HG03442 (cell line): ENCODE measurements around the gene DIDO1.
"Not testable (repeated sequence)": the region's sequence is repeated elsewhere in the genome, so short reads cannot be mapped to it uniquely, and the experiment has no call there.

ENCODE experiments used
- ATAC-seq: cut with Tn5 transposase; IDR thresholded peaks from one replicate; pipeline ENCODE4 v1.9.1; 2021; ENCODE audit warnings: mild to moderate bottlenecking, moderate library complexity; ENCODE audit not compliant: unreplicated experiment

Gene DIDO1

DNA sequence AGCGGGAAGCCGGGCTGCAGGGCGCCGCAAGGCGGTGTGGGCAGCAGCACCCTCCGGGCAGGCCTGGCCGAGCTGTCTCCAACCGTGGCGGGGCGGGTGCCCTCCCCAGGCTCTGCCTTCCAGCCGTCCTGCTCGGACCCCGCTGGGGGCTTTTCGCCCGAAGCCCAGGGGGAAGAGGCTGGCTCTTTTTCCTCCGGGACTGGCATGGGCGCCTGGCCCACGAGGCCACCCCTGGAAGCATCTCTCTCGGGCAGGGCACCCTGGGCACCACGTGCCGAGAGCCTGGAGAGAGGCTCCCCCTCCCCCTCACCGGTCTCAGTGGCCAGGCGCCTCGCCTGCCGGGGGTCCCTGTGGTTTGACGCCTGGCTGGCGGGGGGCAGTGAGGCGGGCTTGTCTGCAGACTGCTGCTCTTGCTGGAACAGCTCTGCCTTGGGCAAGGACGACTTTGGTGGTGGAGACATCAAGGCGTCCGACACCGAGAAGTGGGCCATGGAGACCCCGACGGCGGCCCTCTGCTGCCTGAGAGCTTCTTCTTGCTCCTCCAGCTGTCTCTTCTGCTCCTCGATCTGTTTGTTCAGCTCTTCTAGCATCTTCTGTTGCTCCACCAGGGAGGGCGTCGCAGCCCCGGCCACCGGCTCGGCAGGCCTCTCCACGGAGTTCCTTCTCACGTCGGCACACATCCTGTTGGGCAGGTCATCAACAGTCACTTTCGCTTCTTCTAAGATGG, 45.2 kb downstream of the DIDO1 start:
- ATAC-seq = no peak

DNA sequence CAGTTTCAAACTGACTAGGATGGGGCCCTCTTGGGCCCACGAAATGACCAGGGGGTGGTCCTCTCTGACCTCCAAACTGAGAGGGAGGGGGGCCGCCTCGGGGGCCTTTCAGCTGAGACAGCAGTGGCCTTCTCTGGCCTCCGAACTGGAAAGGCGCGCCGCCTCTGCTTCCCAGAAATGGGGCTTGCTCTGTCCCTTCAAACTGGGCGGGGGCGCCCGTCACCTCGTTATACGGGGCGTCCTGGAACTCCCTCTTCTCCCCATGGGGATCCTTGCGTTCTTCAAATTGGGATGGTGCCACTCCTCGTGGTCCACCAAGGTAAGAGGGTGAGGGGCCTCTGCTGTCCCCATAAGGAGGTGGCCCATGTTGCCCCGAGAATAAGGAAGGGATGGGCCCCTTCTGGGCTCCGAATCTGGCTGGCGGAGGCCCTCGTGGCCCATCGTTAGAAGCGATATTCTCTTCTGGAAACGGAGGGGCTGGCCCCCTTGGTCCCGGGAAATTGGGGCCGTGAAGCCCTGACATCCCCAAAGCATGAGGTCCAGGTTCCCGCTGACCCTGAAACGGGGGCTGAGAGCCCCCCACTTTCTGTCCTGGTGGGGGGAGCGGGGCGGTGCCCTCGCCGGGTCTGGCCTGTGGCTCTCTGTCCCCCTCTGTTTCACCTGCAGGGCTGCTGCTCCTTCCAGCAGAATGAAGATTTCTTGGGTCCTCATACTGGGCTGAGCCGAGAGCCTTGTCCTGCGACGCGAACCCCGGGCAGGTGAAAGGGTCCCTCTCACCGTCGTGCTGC, 46.0 kb downstream of the DIDO1 start:
- ATAC-seq = no peak

GRCh38 chr20:62879275-62880146, 46.8 kb downstream of the DIDO1 start:
- ATAC-seq = no peak

GRCh38 chr20:62878244-62879038, 47.9 kb downstream of the DIDO1 start:
- no peak for ATAC-seq

DNA sequence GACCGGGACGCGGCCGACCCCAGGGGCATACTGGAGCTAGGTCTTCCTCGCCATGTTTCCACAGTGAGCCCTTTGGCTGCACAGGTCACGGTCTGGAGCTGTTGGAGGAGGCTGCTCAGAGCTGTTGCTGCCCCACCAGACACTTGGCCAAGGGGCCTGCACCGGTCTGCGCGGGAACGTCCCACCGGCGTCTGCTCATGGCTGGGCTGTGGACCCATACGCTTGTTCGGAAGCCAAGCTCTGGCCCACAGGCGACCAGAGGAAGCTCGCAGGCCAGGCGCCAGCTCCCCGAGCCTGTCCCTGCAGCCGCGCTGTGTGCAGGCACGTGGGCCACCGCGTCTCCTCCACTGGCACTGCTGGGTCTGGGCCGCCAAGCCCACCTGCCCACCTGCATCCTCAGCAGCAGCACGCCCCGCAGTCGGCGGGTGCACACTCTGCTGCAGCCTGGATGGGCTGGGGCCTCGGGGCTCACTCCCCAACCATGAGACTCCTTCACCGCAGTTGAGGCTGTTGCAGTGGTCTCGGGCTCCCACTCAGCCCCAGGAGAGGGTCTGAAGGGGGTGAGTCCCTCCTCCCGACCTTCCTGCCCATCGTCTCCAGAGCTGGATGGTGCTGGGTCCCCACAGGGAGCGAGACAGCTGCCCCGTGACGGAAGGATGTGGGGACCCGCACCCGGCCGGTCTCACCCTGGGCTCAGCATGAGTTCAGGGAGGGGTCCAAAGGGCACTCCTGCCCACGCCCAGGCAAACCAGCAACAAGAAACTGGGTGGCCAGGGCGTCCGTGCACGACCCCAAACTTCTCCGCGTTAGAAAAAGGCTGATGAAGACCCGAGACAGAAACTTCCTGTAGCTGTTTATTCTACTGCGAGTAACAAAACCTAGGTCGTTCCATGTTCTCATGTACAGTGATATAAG, 49.1 kb downstream of the DIDO1 start:
- no peak for ATAC-seq

- no peak for ATAC-seq
Observed at GRCh38 chr20:62876501-62876901, 49.8 kb downstream of the DIDO1 start.

DNA sequence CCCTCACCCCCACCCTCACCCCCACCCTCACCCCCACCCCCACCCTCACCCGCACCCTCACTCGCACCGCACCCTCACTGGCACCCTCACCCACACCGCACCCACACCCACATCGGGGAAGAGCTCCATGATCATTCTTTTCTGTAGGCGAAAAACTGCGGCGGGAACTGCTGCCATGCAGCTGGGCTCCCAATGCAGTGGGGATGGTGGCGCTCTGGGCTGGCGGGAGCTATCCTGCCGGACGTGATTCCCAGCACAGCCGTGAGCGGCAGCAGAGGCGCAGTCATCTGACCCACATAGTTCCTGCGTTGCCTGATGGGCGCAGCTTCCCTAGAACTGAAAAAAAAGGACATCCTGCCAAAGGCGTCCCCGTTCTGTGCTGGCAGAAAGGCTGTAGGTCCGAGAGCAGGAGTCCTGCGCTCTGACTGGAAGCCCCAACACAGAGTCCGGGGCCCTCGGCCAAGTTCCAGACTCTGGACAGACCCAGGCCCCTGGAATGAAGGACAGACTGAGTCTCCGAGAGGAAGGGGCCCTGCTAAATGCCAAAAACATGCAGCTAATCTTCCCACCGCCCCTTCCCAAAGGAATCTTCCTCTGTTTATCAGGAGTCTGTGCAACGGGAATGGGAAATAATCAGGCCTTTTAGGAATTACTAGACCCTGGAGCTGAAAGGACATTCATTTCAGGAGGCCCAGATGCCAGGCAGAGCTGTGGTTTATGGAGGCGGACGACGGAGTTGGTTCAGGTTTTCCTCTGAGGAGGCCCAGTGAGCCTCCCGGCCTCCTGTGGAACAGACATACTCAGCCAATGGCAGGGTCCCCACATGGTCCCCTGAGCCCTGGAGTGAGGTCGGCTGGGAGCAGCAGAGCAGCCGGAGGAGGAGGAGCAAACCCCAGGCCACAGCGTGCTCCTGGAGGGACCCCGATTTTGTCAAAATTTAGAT, 50.6 kb downstream of the DIDO1 start:
- ATAC-seq = no peak

GRCh38 chr20:62874964-62875344, 51.4 kb downstream of the DIDO1 start:
- ATAC-seq = no peak

- not testable (repeated sequence) for ATAC-seq
Observed at GRCh38 chr20:62873681-62874031, 52.6 kb downstream of the DIDO1 start.

GRCh38 chr20:62873280-62873679, 53.0 kb downstream of the DIDO1 start:
- ATAC-seq = no peak

DNA sequence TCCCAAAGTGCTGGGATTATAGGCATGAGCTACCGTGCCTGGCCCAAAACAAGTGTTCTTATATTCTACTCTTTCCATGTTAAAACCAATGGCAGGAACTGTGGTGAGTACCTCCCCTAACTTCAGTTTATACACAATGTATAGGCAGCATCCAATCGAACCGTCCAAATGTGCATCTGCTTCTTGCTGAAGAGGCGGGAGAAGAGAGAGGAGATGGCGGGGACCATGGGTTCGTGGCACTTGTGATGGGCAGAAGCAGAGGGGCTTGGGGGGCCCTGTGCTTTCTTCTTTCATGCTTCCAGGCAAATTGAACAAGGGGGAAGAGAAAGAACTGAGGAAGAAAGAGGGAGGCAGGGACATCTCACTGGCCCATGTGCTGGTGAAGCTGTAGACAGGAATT, 53.4 kb downstream of the DIDO1 start:
- ATAC-seq = no peak

DNA sequence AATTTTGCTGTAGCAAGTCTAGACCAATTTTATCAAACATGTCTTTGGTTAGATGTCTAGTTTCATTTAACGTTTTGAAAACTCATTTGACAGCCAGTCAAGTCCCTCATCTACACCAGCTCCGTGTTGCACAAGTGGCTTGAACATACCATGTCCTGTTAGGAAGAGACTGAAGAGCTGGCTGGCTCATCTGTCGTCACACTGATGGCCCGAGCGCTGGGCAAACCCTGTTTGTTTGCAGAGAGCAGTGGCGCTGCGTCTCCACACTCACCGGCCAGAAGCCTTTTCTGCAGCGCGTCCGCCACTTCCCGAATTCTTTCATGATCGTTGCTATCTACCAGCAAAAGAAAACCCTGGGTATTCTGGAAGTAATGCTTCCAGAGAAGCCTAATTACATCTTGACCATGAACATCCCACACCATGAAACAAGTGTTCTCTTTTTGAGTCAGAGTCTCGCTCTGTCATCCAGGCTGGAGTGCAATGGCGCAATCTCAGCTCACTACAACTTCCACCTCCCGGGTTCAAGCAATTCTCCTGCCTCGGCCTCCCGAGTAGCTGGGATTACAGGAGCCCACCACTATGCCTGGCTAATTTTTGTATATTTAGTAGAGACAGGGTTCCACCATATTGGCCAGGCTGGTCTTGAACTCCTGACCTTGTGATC, 54.0 kb downstream of the DIDO1 start:
- no peak for ATAC-seq

- no peak for ATAC-seq
Observed at GRCh38 chr20:62864207-62864606, 62.1 kb downstream of the DIDO1 start.

GRCh38 chr20:62861726-62862336, 64.5 kb downstream of the DIDO1 start, which contains the start of gene TCFL5:
Gene TCFL5 (minus strand): TSS chr20:62861822. CDS start chr20:62861670, 152 bp downstream.
- ATAC-seq = peak; percentile 51

DNA sequence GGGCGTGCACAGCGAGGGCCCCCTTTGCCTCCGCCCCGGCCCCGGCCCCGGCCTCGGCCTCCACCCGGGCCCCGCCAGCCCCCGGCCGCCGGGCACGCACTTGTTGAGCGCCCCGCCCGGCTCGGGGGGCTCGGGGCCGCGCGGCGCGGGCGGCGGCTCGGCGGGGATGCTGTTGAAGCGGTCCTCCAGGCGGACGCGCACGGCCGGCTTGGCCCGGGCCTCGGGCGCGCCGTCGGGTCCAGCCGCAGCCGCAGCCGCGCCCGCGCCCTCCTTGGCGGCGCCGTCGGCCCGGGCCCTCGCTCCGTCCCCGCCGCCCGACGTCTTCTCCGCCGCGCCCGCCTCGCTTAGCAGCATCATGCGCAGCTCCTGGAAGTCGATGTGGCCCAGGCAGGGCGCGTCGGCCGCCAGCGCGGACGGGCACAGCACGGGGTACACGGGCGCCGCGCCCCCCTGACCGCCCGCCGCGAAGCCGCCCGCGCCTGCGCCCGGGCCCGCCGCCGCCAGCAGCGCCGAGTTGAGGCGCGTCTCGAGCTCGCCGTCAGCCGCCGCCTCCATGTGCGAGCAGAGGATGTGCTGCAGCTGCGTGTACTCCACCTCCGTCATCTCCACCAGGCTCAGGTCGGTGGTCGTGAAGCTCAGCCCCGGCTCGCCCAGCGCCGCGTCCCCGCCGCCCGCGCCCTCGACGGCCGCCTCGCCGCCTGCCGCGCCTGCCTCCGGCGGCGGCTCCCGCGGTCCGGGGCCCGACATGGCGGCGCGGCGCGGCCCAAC, 65.2 kb downstream of the DIDO1 start:
- peak; percentile 39 for ATAC-seq

DNA sequence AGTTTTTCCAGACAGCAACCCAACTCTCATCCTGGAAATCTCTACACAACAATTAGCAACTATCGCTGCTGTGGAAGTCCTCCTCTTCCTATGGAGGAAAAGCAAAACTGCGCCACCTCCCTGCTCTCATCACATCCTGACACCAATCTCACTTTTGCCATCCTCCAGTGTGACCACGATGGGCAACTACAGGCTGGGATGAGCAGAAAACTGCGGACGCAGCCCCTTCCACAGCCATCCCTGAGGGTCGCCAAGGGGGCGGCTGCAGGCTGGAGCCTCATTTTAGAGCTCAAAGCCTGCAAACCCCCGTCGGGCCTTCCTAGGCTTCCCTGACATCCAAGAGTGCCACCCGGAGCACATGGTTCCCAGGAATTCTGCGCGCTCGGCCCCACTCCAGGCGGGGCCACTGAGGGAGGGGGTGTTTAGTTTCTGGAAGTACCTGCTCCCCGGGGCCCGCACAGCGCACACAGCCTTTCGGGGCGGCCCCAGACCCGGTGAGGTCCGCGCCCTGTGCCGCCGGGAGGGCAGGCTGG, 65.8 kb downstream of the DIDO1 start:
- ATAC-seq = peak; percentile 11
